Measurements from ENCODE around the gene GRID1.

GRID1 gene

DNA sequence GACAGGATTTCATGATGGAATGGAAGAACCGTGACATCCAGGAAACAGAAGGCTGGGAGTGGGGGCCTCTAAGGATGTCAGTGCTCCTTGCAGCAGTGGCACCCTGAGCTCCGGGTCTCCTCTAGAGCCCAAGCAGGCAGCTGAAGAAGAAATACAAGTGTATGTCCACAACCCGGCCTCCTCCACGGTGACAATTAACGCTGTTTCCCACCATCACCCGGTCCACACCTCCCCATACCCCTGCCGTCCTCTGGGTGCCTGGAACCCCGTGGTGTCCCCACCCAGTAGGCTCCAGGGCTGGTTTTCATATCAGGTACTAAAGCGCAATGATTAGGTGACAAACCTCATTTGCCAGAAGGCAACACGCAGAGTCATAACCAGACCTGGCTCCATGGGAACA lies 30.3 kb downstream of the GRID1 start:
- DNase-seq, result no peak

DNA sequence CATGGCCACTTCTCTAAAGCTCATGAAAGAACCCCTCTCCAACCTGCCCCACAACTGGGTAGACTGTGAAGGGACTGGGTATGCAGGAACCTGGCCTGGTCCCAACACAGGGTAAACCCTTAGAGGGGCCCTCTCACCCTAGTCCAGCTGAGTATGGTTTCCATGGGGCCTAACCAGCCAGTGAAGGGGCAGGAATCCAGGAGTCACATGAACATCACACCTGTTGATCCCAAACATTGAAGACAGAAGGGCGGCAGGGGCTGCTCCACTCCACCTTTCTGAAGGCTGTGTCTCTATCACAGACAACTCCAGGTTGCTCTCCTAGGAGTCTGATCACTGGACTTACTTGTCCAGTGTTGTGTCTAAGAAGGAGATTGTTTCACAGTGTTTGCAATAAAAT lies 30.8 kb downstream of the GRID1 start:
- DNase-seq, result no peak

DNA sequence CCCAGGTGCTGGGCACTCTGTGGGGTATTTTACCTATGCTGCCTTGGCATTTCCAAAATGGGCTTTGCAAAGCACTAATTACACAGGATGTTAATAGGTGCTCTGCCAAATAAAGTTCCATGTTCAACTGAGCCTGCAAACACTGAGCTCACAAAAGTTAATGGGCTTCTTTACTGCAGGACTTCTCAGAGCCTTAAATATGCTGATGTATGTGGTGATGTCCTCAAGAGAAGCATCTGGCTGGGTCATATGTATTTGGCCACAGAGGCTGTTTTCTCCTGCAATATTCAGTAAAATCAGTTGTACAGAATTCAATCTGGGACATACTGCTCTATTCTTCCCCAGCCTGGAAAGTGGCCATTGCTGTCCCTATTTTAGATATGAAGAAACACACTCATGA lies 31.3 kb downstream of the GRID1 start:
- no peak for DNase-seq

DNA sequence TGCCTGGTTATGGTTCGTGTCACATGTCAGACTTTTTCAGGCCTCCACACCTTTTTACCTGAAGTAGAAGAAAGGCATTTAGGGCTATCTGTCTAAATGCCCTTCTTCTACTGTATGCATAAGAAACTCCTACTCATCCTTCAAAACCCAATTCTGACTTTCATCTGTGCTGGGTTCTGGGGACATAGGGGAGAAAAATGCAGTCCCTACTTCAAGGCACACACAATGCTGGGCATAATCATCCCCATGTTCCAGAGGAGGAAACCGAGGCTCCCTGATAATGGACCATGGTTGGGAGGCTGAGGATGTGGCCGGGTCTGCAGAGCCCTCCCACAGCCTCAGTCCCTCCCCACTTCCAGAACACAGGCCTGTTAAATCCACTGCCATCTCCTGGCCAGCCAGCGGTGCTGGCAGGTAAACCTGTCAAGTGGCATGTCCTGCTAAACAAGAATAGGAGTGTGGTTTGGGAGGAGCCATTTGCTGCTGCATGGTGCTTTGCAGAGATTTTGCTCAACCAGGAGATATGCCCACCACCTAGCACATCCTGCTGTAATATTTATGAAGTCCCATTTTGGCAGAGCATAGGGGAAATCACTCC lies 32.0 kb downstream of the GRID1 start:
- DNase-seq, result peak; percentile 25

DNA sequence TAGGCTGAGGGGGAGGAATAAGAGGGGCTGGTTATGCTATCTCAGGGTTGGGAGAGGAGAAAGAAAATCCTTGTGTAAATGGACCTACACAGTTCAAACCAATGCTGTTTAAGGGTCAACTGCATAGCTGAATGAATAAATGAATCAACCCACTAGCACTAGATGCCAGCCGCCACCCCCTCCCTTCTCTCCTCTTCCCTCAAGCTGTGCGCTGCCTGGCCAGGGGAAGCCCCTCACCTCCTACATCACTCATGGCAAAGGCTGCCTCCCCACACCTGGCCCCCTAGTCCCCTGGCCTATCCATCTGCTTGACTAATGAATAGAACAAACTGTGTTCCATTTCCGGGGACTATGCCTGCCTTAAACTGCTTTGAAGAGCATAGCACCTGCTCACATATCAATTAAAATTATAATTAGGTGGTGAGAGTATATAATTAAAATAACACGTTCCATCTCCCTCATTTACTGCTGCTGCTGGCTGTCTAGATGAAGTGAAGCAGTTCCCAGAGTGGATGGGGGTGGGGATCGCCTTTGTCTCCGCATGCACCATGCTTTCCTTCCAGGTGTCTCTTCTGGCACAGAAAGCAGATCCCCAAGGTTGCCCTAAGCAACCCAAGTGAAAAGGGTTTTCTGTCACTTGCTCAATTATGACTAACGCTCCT lies 32.6 kb downstream of the GRID1 start:
- DNase-seq, result peak; percentile 75

DNA sequence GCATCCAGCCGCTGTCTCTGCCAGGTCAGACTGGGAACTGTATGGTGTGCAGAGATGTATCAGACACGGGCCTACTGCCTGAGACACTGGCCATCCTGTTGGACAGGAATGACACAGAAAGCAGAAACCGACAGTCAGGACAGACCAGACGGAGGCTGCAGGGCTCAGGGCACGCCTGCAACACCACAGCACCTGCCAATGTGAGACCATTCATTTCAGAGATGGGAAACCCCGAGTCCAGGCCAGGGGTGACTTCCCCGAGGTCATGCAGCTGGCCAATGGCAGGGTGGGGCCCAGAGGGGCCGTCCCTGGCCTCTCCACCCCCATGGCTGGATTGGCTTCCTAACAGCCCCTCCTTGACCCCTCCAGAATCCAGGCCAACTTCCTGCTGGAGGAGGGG lies 34.7 kb downstream of the GRID1 start:
- DNase-seq, result no peak

DNA sequence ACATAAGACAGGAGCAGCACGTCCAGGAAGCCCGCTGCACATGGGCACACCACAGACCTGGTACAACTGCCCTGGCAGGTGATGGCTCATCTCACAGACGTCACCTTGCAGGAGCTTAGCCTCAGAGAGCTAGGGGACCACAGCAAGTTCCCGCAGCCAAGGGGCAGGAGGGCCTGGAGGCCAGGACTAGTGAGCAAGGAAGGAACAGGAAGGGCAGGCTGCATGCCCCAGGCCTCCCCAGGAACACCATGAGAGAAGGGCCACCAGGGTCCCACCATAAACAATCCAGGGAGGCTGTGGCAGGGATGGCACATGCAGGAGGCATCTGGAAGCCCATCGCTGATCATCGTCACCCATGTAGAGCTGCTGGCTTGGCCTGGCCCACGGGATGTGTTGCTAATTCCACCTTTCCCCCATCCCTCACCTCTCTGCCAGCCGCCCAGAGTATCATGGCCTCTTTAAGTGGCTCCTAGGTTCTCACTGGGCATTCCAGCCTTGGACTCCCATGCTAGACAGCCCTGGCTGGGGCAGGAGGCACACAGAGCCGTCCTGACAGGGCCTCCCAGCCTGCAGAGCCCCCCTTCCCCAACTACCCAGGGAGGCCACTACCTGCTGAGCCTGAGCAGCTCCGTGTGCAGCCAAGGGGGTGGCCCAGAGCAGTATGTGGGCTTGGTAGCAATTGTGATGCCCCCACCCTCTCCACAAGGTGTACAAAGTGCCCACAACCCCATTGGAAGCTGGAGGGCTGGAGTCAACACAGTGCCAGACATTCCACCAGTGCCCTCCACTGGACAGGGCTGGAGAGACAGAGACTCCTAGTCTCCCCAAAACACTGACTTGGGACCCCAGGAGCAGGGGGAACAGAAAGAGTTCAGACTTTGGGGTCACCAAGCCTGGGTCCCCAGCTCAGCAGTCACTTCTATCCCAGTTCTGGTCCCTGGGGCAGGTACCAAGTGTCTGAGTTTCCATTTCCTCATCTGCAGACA lies 35.5 kb downstream of the GRID1 start:
- no peak for DNase-seq

DNA sequence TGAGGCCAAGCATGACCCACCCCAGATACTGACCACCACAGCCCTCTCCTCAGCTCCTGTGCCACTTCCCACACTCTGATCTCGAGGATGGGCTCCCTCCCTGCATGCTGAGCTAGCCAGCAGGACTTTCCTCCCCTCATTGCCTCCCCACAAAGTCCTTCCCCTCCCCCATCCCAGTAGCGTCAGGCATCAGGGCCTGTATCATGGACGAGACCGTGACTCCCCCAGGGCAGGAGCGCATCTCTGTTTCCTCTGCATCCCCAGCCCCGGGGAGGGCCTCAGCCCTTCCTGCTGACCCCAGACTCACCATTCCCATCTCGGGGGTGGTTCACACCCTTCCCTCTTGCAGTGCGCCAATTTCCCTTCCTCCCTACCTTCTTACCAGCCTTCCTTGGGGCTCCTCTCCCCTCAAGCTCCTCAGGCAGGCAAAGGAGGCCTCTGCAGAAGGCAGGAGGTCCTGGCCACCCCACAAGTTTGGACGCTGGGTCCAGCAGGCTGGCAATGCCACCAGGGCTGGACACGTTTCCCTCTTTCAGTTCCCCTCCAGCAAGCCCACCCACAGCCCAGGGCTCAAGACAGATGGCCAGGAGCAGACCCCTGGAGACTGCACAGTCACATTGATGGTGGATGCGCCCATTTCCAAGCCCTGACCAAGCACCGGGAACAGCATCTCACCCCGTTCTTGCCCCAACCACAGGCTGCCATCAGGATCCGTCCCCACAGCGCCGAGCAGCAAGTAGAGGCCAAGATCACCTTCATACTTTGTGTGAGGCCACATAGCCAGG lies 36.5 kb downstream of the GRID1 start:
- no peak for DNase-seq

DNA sequence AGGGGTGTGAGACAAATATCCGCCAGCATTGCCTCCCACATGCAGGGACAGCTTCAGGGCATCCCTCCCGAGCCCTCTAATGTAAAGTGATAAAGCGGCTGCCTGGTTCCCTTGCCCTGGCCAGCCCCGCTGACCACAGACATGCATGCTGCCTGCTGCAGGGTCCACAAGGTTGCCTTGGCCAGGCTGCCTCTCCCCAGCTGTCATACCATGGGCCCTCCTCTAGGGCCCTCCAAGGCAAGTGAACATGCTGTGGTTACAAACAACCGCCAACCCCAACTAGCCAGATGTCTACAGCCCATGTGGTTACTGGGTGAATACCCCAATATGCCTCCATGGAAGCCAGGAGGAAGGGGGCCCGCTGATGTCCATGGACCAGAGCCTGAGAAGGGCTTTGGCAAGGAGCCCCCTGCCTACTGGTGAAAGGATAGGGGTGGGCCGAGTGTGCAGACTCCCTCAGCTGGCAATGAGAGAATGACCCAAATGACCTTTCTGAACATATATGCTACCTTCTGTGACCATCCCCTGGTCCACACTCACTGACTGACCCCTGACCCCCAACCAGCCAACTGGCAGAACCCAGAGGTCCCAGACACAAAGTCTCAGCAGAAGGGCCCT lies 37.4 kb downstream of the GRID1 start:
- no peak for DNase-seq

DNA sequence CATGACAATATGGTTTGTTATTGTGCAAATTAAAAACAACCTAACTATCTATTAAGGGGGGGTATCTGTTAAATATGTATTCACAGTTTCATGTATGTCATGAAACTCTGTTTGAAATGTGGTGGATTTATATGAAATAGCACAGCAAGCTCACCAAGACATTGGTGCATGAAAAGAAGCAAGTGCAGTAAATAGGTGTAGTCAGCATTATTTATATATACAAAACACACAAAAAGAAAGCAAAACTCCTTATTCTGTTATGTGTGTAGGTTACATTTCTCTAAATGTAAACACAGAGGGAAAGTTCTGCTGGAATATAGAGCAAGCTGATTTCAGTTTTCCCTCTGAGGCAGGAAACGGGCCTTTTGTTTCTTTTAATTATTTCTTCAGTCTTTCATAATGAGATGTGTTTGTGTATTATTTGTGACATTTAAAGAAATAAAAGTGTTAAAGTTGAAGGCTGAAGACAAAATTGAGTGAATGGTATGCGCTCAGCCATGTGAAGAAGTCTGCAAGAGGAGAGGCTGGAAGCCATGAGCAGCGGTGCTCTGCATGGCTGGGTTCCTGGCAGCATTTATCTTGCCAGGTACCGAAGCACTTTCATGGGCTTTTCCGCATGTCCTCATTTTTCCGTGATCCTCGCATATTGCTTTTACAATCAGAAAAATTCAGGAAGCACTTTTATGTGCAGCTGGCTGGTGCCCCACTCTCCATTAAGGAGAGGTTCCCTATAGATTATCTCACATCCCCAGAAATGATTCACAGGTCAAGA lies 38.5 kb downstream of the GRID1 start:
- no peak for DNase-seq

DNA sequence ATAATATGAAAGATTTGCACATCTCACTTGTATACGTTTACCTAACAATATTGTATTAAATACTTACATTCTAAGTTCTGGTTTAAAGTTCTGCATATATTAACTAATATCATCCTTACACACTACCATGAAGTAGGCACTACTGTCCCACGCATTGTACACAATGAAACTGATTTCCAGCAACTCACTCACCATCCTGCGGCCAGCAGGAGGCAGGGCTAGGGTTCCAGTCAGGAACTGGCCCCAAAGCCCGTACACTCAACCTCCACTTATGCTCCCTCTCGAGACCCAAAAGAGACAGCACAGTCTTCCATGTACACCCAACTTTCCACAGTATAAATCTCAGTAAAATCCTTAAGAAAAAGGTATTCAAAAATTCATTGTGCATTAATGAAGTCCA lies 41.4 kb downstream of the GRID1 start:
- DNase-seq, result no peak

DNA sequence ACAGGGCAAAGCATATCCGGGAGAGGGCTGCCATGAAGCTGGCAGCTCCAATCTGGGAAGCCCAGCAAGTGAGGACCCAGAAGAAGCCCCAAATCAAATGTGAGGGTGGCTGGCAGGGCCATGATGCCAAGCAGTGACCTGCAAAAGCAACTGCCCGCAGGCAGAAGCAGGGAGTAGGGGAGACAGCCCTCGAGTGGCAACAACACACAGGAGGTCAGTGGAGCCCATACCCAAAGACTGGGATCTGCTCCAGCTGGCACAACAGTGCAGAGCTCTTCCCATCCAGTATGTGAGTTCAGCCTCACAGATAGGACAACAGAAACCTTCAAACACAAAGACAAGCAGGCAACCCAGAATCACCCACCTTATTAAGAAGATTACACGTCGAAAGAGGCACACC lies 45.0 kb downstream of the GRID1 start:
- DNase-seq, result no peak

DNA sequence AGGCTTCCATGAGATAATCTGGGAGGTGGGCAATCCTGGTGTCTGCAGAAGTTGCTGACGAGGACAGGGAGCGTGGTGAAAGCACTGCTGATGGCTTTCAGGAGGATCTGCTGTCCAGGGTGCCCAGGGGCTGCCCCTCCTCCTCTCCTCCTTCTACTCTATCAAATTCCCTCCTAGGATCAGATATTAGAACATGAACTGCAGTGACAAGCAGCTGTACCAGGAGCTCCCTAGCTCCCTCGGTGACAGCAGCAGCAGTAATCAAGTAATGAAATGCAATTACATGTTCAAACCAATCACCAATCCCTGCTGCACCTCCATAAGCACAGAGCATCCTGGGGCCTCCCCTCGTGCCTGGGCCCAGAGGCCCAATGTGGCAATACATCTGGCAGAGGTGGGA lies 46.9 kb downstream of the GRID1 start:
- no peak for DNase-seq

DNA sequence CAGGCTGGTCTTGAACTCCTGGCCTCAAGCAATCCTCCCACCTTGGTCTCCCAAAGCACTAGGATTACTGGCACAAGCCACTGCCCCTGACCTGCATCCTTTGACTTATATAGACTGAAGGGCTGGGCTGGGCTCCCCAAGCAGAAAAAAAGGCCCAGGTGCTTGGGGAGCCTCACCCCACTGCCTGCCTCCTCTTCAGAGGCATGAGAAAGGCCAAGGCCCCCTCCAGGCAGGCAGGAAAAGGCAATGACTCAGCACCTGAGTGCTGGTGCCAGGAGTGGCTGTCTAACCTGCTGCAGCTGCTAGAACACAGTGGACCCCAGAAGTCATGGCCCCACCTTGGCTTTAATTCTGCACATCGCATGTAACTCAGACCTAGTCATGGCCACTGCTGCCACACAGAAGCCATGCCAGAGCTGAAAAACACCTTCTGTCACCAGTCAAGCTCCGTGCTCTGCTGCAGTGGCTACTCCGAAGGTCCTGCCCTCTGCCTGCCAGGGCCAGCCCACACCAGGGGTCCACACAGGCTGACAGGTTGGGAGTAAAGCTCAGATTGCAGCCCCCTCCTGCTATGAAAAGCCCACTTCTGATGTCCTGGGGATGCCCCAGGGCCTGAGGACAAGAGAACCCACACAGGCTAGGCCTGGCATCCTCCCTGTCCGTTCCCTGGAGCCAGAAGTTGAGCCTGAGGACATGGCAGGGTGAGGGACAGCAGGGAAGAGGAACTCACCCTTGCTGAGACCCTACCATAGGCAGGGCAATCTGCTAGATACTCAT lies 48.5 kb downstream of the GRID1 start:
- DNase-seq, result no peak

DNA sequence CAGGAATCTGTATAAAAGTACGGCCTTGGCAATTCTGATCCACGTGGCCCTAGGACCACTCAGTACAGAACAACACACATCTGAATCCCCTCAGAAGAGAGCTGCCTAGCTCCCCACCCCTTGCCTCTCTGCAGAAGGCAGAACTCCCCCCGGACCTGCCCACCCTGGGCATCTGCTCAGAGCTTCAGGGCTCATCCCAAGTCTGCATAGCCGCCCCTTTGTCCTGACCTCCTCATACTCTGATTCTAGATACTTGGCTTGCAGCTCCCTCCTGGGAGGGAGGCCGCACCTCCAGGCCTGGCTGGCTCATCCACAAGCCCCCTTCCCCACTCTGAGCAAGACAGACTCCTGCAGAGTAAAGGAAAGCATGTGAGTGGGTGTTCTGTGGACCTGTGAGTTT lies 49.6 kb downstream of the GRID1 start:
- DNase-seq, result no peak

DNA sequence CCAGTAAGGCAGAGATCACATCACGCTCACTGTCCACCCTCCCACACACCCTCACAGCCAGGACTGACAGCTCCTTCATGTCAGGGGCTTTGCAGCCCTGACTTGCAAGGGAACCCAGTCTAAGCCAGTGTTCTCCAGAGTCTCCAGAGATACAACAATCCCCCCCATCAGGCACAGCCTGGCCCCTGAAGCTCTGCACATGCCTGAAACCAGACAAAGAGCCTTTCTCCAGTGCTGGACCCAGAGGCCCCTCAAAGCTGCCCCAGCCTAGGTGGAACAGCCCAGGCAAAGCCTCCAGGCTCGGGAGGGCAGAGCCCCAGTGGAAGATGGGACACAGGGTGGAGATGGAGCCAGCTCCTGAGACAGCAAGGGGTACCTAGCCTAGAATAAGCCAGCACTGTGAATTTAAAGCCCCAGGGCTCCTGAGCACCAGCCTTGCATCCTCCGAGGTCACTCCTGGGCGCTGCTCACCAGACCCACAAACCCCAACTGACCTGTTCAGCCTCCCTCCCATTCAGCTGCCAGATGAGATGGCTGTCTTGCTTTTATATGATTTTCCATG lies 50.2 kb downstream of the GRID1 start:
- no peak for DNase-seq

DNA sequence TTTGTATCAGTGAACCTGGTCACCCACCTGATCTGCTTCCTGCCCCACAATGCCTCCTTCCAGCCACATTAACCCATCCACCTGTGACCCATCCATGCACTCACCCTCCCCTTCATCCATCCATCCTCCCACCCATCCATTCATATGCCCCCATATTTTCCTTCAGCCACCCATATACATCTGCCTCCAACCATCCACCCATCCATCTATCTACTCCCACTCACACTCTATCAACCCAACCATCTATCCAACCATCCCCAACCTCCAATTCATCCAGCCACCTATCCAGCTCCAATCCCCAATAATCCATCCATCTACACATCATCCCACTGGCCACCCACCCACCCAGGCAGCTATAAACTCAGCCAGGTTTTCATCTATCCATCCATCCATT lies 51.0 kb downstream of the GRID1 start:
- DNase-seq, result no peak

DNA sequence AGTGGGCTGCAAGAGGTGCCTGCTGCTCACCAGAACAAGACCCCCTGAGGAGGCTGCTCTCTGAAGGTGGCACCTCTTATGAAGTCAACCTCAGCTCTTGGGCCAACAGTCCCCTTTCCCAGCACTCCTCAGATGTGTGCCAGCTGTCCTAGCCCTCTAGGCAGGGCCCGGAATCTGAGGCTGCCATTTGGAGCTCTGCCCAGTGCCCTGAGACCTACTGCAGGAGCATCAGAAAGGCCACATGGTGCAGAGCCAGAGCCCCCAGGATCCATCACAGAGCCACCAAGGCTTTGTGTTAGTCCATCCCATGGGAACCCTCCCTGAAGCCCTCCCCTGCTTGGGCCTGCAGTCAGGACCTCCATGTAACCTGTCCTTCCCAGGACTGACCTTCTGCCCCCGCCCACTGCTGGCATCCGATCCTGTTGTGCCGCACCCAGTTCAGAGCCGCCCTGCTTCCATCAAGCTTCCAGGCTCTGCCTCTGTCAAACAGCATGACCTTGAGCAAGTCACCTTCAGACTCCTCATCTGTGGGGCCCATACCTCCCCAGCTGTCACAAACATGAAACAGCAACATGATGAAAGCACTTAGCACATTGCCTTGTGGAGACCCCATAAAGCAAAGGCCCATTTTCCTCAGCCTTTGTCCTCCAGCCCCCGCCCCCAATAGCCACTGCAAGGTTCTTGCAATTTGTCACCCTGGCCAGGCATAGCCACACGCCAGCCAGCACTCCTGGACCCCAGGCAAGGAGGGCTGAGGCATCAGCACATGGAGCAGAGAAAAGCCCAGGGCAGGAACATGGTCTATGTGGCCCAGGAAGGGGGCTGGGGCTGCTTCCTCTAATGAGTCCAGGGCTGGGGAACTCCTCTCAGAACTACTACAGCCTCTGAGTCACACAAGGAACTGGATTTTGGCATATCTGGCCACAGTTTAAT lies 51.7 kb downstream of the GRID1 start:
- DNase-seq, result no peak

DNA sequence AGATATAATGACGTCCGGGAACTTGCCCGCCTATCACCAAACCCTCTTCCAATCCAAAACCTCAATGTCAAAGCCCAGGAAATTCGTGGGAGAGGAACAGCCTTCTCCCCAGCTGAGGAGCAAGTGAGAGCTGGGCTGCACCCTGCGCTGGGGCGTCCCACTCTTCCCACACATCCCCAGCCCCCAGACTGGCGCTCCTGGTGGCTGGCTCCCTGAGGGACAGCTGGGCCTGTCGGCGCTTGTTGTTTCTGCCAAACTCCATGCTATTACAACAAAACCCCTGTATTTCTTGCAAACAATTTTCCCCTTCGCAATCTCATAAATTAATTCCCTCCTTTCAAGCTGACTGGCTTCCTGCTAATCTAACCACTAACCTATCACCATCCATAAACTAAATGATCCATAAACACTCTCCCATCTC lies 53.0 kb downstream of the GRID1 start:
- no peak for DNase-seq

Measured in NCI-H2107 (cell line).